CD4-positive, CD25-positive, alpha-beta regulatory T cell (primary cell): ENCODE measurements around the gene PPP1R2C. TPM values are rescaled to one million over a fixed set of nuclear protein-coding genes. Genes with fewer than 3 reads are reported as not detected.

ENCODE experiments used
- ATAC-seq, 2 donors: fragments of 150-1000 bp; cut with Tn5 transposase; one replicate each; pipeline ENCODE4 v1.10.0; 2021; ENCODE audit warnings: low read depth in 2 of 2, moderate number of reproducible peaks in 2 of 2, moderate library complexity in 1 of 2
- DNase-seq, 3 donors: peaks; one replicate each; pipeline versions ENCODE4 v3.0.0 to v3.0.0-alpha.2; 2012 to 2022; ENCODE audit warnings: mixed read lengths in 1 of 3
- H3K27ac ChIP-seq: one replicate; pipeline ENCODE4 v1.7.0; 2013; ENCODE audit warnings: mild to moderate bottlenecking, low read length; ENCODE audit not compliant: insufficient read depth, poor library complexity, severe bottlenecking
- H3K27me3 ChIP-seq: one replicate; pipeline ENCODE4 v1.7.0; 2013; ENCODE audit warnings: low read length; ENCODE audit not compliant: control insufficient read depth, insufficient read depth
- H3K36me3 ChIP-seq: one replicate; pipeline ENCODE4 v1.7.0; 2013; ENCODE audit warnings: mild to moderate bottlenecking, low read length, moderate library complexity; ENCODE audit not compliant: control insufficient read depth, insufficient read depth
- H3K4me1 ChIP-seq: 2 replicates; pipeline ENCODE4 v1.7.0; 2013; ENCODE audit warnings: mild to moderate bottlenecking, low read length; ENCODE audit not compliant: insufficient read depth, control insufficient read depth, poor library complexity, severe bottlenecking
- H3K4me3 ChIP-seq: one replicate; pipeline ENCODE4 v1.7.0; 2013; ENCODE audit warnings: low read depth, mild to moderate bottlenecking, low read length, moderate library complexity
- H3K9me3 ChIP-seq, 2 experiments: 1 replicate in 1 of 2; 2 replicates in 1 of 2; pipeline ENCODE4 v1.7.0; 2013; ENCODE audit warnings: low read length in 2 of 2, mild to moderate bottlenecking in 1 of 2, moderate library complexity in 1 of 2; ENCODE audit not compliant: control insufficient read depth in 2 of 2
- H3K27ac Mint-ChIP-seq, 3 donors: one replicate each; pipeline ENCODE4 v1.8.0; 2020 to 2022; ENCODE audit warnings: mild to moderate bottlenecking in 3 of 3, mixed read lengths in 3 of 3, moderate library complexity in 2 of 3
- H3K27me3 Mint-ChIP-seq: one replicate; pipeline ENCODE4 v1.8.0; 2022; ENCODE audit warnings: mild to moderate bottlenecking, mixed read lengths
- H3K36me3 Mint-ChIP-seq: one replicate; pipeline ENCODE4 v1.8.0; 2020; ENCODE audit warnings: mixed read lengths
- H3K4me1 Mint-ChIP-seq, 4 donors: one replicate each; pipeline ENCODE4 v1.8.0; 2020 to 2022; ENCODE audit warnings: mixed read lengths in 4 of 4, mild to moderate bottlenecking in 1 of 4
- H3K4me3 Mint-ChIP-seq, 4 donors: one replicate each; pipeline ENCODE4 v1.8.0; 2020 to 2022; ENCODE audit warnings: mild to moderate bottlenecking in 4 of 4, mixed read lengths in 4 of 4, moderate library complexity in 3 of 4
- H3K9me3 Mint-ChIP-seq, 7 donors: one replicate each; pipeline ENCODE4 v1.8.0; 2020 to 2022; ENCODE audit warnings: mixed read lengths in 7 of 7, mild to moderate bottlenecking in 3 of 7, moderate library complexity in 2 of 7
- polyA plus RNA-seq, 4 donors: library from polyadenylated mRNA; unstranded; fragments of 300-500 nt; fragmentation: Illumina TruSeq; gene quantifications; one replicate each; pipeline ENCODE4 v1.2.3, GENCODE V29; 2021
- total RNA-seq: library from RNA; stranded (reverse); gene quantifications from one replicate; pipeline ENCODE4 v1.2.3, GENCODE V29; 2022

The PPP1R2C gene
- total RNA-seq (32.2 TPM), polyA plus RNA-seq (1 to 10 TPM in 3 of 4 donors, not detected in 1; 2.1 to 4.2 (median 3.2) TPM)

GRCh38 chrX:42778096-42778495, at the start of gene PPP1R2C:
Gene PPP1R2C, minus strand, starts transcription at chrX:42778163. Its CDS starts 84 bp downstream, at chrX:42778079.
- Histone ChIP-seq H3K4me1 (no peaks in the 10 kb centered on the region), H3K27me3 (no peaks in the 10 kb centered on the region), H3K4me3 (no peak within 1 kb of the TSS), H3K36me3 (no peaks in the 10 kb centered on the region), H3K9me3 (no peaks in the 10 kb centered on the region), H3K27ac (no peak within 1 kb of the TSS)
- Mint-ChIP-seq H3K27ac (peak within 1 kb of the TSS; percentile 77 to 85 (median 80)), H3K4me3 (peak within 1 kb of the TSS in 3 of 4 donors; percentile 62 to 72 (median 63)), H3K4me1 (peaks cover 3 to 23% (median 5%) of the 10 kb centered on the region in 4 donors), H3K9me3 (peaks cover 0 to 6% (median 0%) of the 10 kb centered on the region in 7 donors), H3K27me3 (peaks cover 4% of the 10 kb centered on the region), H3K36me3 (peaks cover 6% of the 10 kb centered on the region)
- ATAC-seq (no peak), DNase-seq (peak in 2 of 3 donors; percentile 65 to 79)

- Mint-ChIP-seq H3K27ac (no peak overlapping the region), H3K4me3 (no peak overlapping the region), H3K27me3 (no peaks in the 10 kb centered on the region), H3K36me3 (no peaks in the 10 kb centered on the region), H3K9me3 (peaks cover 0 to 6% (median 0%) of the 10 kb centered on the region in 7 donors), H3K4me1 (peaks cover 0 to 20% (median 5%) of the 10 kb centered on the region in 4 donors)
- Histone ChIP-seq H3K4me3 (no peak overlapping the region), H3K36me3 (no peaks in the 10 kb centered on the region), H3K9me3 (peaks cover 0 to 4% of the 10 kb centered on the region in 2 experiments), H3K27ac (no peak overlapping the region), H3K4me1 (no peaks in the 10 kb centered on the region), H3K27me3 (no peaks in the 10 kb centered on the region)
- ATAC-seq (no peak), DNase-seq (no peak)
Measured at GRCh38 chrX:42825201-42825600, 47.2 kb upstream of the PPP1R2C start.

- no peaks in the 10 kb centered on the region for H3K36me3 Mint-ChIP-seq
- H3K4me3 ChIP-seq: no peak overlapping the region
- no peaks in the 10 kb centered on the region for H3K27me3 ChIP-seq
- peaks cover 0 to 8% (median 0%) of the 10 kb centered on the region in 7 donors for H3K9me3 Mint-ChIP-seq
- H3K27ac ChIP-seq: no peak overlapping the region
- H3K9me3 ChIP-seq: peaks cover 0 to 4% of the 10 kb centered on the region in 2 experiments
- ATAC-seq (no peak), DNase-seq (no peak)
- H3K4me1 ChIP-seq: no peaks in the 10 kb centered on the region
- H3K4me1 Mint-ChIP-seq: peaks cover 0 to 20% (median 5%) of the 10 kb centered on the region in 4 donors
- H3K4me3 Mint-ChIP-seq: no peak overlapping the region
- H3K36me3 ChIP-seq: no peaks in the 10 kb centered on the region
- H3K27me3 Mint-ChIP-seq: no peaks in the 10 kb centered on the region
- H3K27ac Mint-ChIP-seq: no peak overlapping the region
Measured at GRCh38 chrX:42824541-42824940, 46.6 kb upstream of the PPP1R2C start.

GRCh38 chrX:42823443-42823842, 45.5 kb upstream of the PPP1R2C start:
- no peaks in the 10 kb centered on the region for H3K27me3 Mint-ChIP-seq
- Histone ChIP-seq H3K36me3 (no peaks in the 10 kb centered on the region), H3K4me1 (no peaks in the 10 kb centered on the region), H3K4me3 (no peak overlapping the region), H3K27me3 (no peaks in the 10 kb centered on the region), H3K27ac (no peak overlapping the region), H3K9me3 (peaks cover 0 to 5% of the 10 kb centered on the region in 2 experiments)
- DNase-seq (peak in 1 of 3 donors; percentile 13), ATAC-seq (no peak)
- H3K4me3 Mint-ChIP-seq: no peak overlapping the region
- peaks cover 0 to 20% (median 5%) of the 10 kb centered on the region in 4 donors for H3K4me1 Mint-ChIP-seq
- no peaks in the 10 kb centered on the region for H3K36me3 Mint-ChIP-seq
- peaks cover 0 to 12% (median 1%) of the 10 kb centered on the region in 7 donors for H3K9me3 Mint-ChIP-seq
- H3K27ac Mint-ChIP-seq: no peak overlapping the region

GRCh38 chrX:42821803-42822443, 44.0 kb upstream of the PPP1R2C start:
- Mint-ChIP-seq H3K4me1 (peaks cover 0 to 20% (median 5%) of the 10 kb centered on the region in 4 donors), H3K27ac (no peak overlapping the region), H3K27me3 (no peaks in the 10 kb centered on the region), H3K4me3 (no peak overlapping the region), H3K36me3 (no peaks in the 10 kb centered on the region), H3K9me3 (peaks cover 0 to 12% (median 1%) of the 10 kb centered on the region in 7 donors)
- DNase-seq (no peak), ATAC-seq (no peak)
- H3K4me3 ChIP-seq: no peak overlapping the region
- H3K36me3 ChIP-seq: no peaks in the 10 kb centered on the region
- H3K27ac ChIP-seq: no peak overlapping the region
- H3K4me1 ChIP-seq: no peaks in the 10 kb centered on the region
- no peaks in the 10 kb centered on the region for H3K27me3 ChIP-seq
- H3K9me3 ChIP-seq: peaks cover 0 to 6% of the 10 kb centered on the region in 2 experiments

GRCh38 chrX:42818151-42818921, 40.4 kb upstream of the PPP1R2C start:
- DNase-seq: no peak
- Mint-ChIP-seq H3K36me3 (peaks cover 5% of the 10 kb centered on the region), H3K4me1 (peaks cover 0 to 13% (median 2%) of the 10 kb centered on the region in 4 donors), H3K4me3 (peak overlapping the region in 1 of 4 donors; percentile 61), H3K27ac (no peak overlapping the region), H3K27me3 (no peaks in the 10 kb centered on the region), H3K9me3 (peaks cover 0 to 34% (median 11%) of the 10 kb centered on the region in 7 donors)
- no peak for ATAC-seq
- no peaks in the 10 kb centered on the region for H3K27me3 ChIP-seq
- H3K4me3 ChIP-seq: no peak overlapping the region
- no peaks in the 10 kb centered on the region for H3K4me1 ChIP-seq
- no peak overlapping the region for H3K27ac ChIP-seq
- no peaks in the 10 kb centered on the region for H3K36me3 ChIP-seq
- peaks cover 0 to 6% of the 10 kb centered on the region in 2 experiments for H3K9me3 ChIP-seq

GRCh38 chrX:42809569-42809968, 31.6 kb upstream of the PPP1R2C start:
- no peak for DNase-seq

More at GRCh38 chrX:42809569-42809968, 31.6 kb upstream of the PPP1R2C start:
- H3K4me3 Mint-ChIP-seq: no peak overlapping the region
- no peaks in the 10 kb centered on the region for H3K4me1 ChIP-seq
- H3K36me3 ChIP-seq: no peaks in the 10 kb centered on the region
- peaks cover 0 to 16% (median 4%) of the 10 kb centered on the region in 7 donors for H3K9me3 Mint-ChIP-seq
- peak overlapping the region in 1 of 3 donors; percentile 20 for H3K27ac Mint-ChIP-seq
- no peak for ATAC-seq
- no peak overlapping the region for H3K27ac ChIP-seq
- peaks cover 0 to 9% (median 3%) of the 10 kb centered on the region in 4 donors for H3K4me1 Mint-ChIP-seq
- H3K4me3 ChIP-seq: no peak overlapping the region
- H3K36me3 Mint-ChIP-seq: peaks cover 5% of the 10 kb centered on the region
- H3K27me3 ChIP-seq: no peaks in the 10 kb centered on the region
- H3K9me3 ChIP-seq: no peaks in the 10 kb centered on the region
- H3K27me3 Mint-ChIP-seq: no peaks in the 10 kb centered on the region
